WI38 (cell line): ENCODE measurements around the gene TMEM131.

Source experiments
- H3K4me3 ChIP-seq: 2 replicates; pipeline ENCODE4 v1.5.1; 2011; ENCODE audit warnings: low read depth, mild to moderate bottlenecking, control low read depth, low read length
- TF ChIP-seq, protein P1 (sequence below): IDR thresholded peaks from 2 replicates; pipeline ENCODE4 v1.5.1; 2012; ENCODE audit warnings: low read depth, mild to moderate bottlenecking, control low read depth, low read length

TMEM131 gene

DNA sequence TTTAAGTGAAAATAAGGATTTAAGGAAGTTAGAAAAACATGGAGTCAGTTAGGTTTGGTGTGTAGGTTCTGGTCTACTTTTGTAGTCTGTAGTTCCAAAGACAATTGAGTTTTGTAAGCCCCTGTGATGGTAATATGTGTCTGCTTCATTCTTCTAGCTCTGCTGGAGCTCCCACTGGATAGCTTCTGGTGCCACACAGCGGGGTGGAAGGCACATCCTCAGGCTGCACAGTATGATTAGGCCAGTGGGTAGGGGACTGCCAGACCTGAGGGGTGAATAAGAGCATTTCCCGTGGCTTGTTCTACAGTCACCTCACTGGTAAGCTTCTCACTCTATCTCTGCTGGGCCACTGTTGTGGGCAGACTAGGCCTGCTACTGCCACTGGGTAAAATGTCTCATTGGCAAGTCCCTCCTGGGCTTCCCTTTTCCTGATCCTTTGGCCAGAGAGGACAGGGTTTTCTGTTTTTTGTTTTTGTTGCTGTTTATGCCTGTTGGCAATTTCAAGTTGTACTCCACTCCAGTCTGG, 44.5 kb downstream of the TMEM131 start:
- no peak overlapping the region for H3K4me3 ChIP-seq
- TF ChIP-seq, protein P1, sequence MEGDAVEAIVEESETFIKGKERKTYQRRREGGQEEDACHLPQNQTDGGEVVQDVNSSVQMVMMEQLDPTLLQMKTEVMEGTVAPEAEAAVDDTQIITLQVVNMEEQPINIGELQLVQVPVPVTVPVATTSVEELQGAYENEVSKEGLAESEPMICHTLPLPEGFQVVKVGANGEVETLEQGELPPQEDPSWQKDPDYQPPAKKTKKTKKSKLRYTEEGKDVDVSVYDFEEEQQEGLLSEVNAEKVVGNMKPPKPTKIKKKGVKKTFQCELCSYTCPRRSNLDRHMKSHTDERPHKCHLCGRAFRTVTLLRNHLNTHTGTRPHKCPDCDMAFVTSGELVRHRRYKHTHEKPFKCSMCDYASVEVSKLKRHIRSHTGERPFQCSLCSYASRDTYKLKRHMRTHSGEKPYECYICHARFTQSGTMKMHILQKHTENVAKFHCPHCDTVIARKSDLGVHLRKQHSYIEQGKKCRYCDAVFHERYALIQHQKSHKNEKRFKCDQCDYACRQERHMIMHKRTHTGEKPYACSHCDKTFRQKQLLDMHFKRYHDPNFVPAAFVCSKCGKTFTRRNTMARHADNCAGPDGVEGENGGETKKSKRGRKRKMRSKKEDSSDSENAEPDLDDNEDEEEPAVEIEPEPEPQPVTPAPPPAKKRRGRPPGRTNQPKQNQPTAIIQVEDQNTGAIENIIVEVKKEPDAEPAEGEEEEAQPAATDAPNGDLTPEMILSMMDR: no peak

DNA sequence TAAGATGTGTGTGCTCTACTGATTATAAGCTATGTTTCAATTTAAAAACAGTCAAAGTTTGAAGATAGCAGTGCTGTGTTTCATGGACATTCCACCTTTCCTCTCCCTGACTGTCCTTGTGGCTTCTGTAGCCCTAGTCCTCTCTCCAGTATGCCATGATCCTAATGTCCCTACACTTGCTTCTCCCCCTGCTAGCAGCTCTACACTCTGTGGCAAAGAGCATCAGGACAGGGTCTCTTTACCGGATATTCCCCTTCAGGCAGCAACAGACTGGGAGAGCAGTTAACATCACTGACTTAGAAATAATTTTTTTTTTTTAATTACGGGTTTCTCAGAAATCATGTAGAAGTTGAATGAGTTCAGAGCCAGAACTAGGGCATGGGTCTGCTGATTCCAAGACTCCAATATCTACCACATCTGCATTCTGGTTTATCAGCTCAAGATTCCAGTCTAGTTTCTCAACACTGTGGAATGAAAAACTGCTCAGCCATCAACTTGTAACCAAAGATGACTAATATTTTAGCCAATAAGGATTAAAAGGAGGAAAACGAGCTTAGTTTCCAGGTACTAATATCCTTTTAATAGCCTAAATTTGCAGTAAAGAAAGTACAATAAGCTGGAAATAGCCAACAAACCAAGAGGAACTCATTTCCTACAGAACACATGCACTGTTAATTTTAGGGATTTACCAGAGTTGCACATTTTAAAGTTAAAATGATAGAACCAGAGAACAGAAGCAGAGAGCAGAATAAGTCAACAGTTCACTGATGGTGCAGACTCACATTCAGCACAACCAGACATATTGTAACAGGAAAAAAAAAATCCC, 45.2 kb downstream of the TMEM131 start:
- TF ChIP-seq, protein P1: no peak

GRCh38 chr2:97948926-97949325, 46.8 kb downstream of the TMEM131 start:
- H3K4me3 ChIP-seq: no peak overlapping the region
- TF ChIP-seq, protein P1: no peak

More for the DNA sequence above, 45.2 kb downstream of the TMEM131 start:
- H3K4me3 ChIP-seq: no peak overlapping the region

- TF ChIP-seq, protein P1: no peak
- no peak overlapping the region for H3K4me3 ChIP-seq
These were observed 50.0 kb downstream of the TMEM131 start for GRCh38 chr2:97945791-97946190.

- H3K4me3 ChIP-seq: no peak overlapping the region
- TF ChIP-seq, protein P1: no peak
These were observed 58.9 kb downstream of the TMEM131 start for GRCh38 chr2:97936881-97937280.

GRCh38 chr2:97936199-97936598, 59.5 kb downstream of the TMEM131 start:
- no peak overlapping the region for H3K4me3 ChIP-seq

More at GRCh38 chr2:97936199-97936598, 59.5 kb downstream of the TMEM131 start:
- TF ChIP-seq, protein P1: no peak
